Mammary epithelial cell (primary cell): ENCODE results near the gene PHOX2A.

Experiments
- EZH2 ChIP-seq: IDR thresholded peaks from 2 replicates; pipeline ENCODE4 v1.6.1; 2012; ENCODE audit warnings: low read length, inconsistent platforms, borderline replicate concordance
- TF ChIP-seq, protein P1 (sequence below), 2 donors: IDR thresholded peaks in 1 of 2; conservative IDR thresholded peaks in 1 of 2; 2 replicates each; pipeline ENCODE4 v1.5.1; 2011 to 2012; ENCODE audit warnings: inconsistent platforms in 2 of 2, low read length in 2 of 2, mild to moderate bottlenecking in 2 of 2, control low read depth in 1 of 2, low read depth in 1 of 2; ENCODE audit not compliant: insufficient read depth in 1 of 2; ENCODE audit errors: extremely low read depth in 1 of 2

GRCh38 chr11:72209101-72209500 is 34.9 kb downstream of the PHOX2A start:
- TF ChIP-seq, protein P1, sequence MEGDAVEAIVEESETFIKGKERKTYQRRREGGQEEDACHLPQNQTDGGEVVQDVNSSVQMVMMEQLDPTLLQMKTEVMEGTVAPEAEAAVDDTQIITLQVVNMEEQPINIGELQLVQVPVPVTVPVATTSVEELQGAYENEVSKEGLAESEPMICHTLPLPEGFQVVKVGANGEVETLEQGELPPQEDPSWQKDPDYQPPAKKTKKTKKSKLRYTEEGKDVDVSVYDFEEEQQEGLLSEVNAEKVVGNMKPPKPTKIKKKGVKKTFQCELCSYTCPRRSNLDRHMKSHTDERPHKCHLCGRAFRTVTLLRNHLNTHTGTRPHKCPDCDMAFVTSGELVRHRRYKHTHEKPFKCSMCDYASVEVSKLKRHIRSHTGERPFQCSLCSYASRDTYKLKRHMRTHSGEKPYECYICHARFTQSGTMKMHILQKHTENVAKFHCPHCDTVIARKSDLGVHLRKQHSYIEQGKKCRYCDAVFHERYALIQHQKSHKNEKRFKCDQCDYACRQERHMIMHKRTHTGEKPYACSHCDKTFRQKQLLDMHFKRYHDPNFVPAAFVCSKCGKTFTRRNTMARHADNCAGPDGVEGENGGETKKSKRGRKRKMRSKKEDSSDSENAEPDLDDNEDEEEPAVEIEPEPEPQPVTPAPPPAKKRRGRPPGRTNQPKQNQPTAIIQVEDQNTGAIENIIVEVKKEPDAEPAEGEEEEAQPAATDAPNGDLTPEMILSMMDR (conservative IDR thresholded peaks at IDR 0.05 in 1 of 2, IDR thresholded peaks at IDR 0.05 in 1 of 2; ENCODE audit: extremely low read depth in 1 of 2, insufficient read depth in 1 of 2, low read depth in 1 of 2, low read length in 2 of 2): no peak
- TF ChIP-seq EZH2: no peak
